Prostate gland (tissue), 2 donors: ENCODE data around the gene MNAT1. TPM values are rescaled to one million over a fixed set of nuclear protein-coding genes. Genes with fewer than 3 reads are reported as not detected.

Experiments used
- DNase-seq: peaks from one replicate; pipeline ENCODE4 v3.0.0-alpha.2; 2019; ENCODE audit warnings: low spot score
- H3K27ac ChIP-seq, 2 donors: fragments of 200-600 bp; sonication (generic); 2 replicates each; pipeline ENCODE4 v1.5.1; 2017 to 2019
- H3K27me3 ChIP-seq: fragments of 200-600 bp; sonication (generic); replicated peaks from 2 replicates; pipeline ENCODE4 v1.5.1; 2019; ENCODE audit not compliant: insufficient read depth
- H3K36me3 ChIP-seq, 2 donors: fragments of 200-600 bp; sonication (generic); 1 replicate in 1 of 2; 2 replicates in 1 of 2; pipeline versions ENCODE4 v1.5.1 to v1.8.1; 2017 to 2019
- H3K4me1 ChIP-seq: fragments of 200-600 bp; sonication (generic); replicated peaks from 2 replicates; pipeline ENCODE4 v1.5.1; 2019
- H3K4me3 ChIP-seq, 2 donors: fragments of 200-600 bp; sonication (generic); 2 replicates each; pipeline ENCODE4 v1.5.1; 2017 to 2019
- H3K9me3 ChIP-seq: fragments of 200-600 bp; sonication (generic); 2 replicates; pipeline ENCODE4 v1.5.1; 2017
- POLR2A ChIP-seq: fragments of 450-650 bp; IDR thresholded peaks from one replicate; pipeline ENCODE4 v1.6.1; 2016; ENCODE audit warnings: antibody characterized with exemption, mild to moderate bottlenecking
- POLR2AphosphoS5 ChIP-seq: sonication (generic); formaldehyde crosslinking; IDR thresholded peaks from one replicate; pipeline ENCODE4 v1.6.1; 2017; ENCODE audit warnings: antibody characterized with exemption
- WGBS: methylation state at CpG from one replicate; pipeline ENCODE4 v1.1.5; 2018; 5-methylcytosine and 5-hydroxymethylcytosine counted together
- intact Hi-C: fragments of 100-400 bp; cut with DNase I; formaldehyde crosslinking; loops from one replicate; pipeline ENCODE4 v1.14.2; 2022
- total RNA-seq, 2 donors: library from RNA; depleted of rRNA; stranded (reverse); fragments of >200 nt; gene quantifications; one replicate each; pipeline ENCODE4 v1.1.0, GENCODE V29; 2016
- TF ChIP-seq, protein P1 (sequence below), 4 experiments: fragments of 200-600 bp in 2 of 4; fragments of 450-650 bp in 2 of 4; sonication (generic) in 2 of 4; IDR thresholded peaks; 1 replicate in 3 of 4; 2 replicates in 1 of 4; pipeline ENCODE4 v1.5.1; 2016 to 2019; ENCODE audit warnings: antibody characterized with exemption in 4 of 4, mild to moderate bottlenecking in 2 of 4, moderate library complexity in 2 of 4

MNAT1 gene
- total RNA-seq, 2 donors from 2014 or later = 16.1 to 62.9 TPM

DNA sequence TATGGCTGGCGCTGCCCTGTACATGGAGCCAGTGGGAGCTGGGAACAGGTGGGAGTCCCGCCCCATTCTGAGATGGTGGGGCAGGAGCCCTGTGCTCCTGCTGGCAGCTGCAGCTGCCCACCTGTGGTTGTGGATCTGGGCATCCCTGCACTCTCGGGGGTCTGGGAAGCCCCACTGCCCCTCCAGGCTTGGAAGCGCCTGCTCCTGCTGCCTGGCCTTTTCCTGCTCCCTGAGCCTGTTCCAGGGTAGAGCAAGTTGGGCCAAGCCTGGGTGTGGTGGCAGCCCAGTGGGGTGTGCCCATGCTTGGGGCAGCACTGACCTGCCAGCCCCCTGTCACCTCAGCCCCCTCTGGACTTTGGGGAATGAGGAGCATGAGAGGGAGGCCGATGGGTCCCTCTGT lies 104.0 kb downstream of the MNAT1 start:
- Histone ChIP-seq H3K27ac (no peak overlapping the region), H3K27me3 (no peaks in the 10 kb centered on the region), H3K36me3 (no peaks in the 10 kb centered on the region), H3K4me3 (no peak overlapping the region), H3K9me3 (no peaks in the 10 kb centered on the region), H3K4me1 (no peaks in the 10 kb centered on the region)
- DNase-seq = no peak
- intact Hi-C loops = no loop called here
- TF ChIP-seq POLR2A (no peak), POLR2AphosphoS5 (no peak)
- TF ChIP-seq, protein P1, sequence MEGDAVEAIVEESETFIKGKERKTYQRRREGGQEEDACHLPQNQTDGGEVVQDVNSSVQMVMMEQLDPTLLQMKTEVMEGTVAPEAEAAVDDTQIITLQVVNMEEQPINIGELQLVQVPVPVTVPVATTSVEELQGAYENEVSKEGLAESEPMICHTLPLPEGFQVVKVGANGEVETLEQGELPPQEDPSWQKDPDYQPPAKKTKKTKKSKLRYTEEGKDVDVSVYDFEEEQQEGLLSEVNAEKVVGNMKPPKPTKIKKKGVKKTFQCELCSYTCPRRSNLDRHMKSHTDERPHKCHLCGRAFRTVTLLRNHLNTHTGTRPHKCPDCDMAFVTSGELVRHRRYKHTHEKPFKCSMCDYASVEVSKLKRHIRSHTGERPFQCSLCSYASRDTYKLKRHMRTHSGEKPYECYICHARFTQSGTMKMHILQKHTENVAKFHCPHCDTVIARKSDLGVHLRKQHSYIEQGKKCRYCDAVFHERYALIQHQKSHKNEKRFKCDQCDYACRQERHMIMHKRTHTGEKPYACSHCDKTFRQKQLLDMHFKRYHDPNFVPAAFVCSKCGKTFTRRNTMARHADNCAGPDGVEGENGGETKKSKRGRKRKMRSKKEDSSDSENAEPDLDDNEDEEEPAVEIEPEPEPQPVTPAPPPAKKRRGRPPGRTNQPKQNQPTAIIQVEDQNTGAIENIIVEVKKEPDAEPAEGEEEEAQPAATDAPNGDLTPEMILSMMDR (IDR thresholded peaks at IDR 0.05) = no peak
- 98% methylated on average over 5 of the region's 5 CpGs for WGBS

DNA sequence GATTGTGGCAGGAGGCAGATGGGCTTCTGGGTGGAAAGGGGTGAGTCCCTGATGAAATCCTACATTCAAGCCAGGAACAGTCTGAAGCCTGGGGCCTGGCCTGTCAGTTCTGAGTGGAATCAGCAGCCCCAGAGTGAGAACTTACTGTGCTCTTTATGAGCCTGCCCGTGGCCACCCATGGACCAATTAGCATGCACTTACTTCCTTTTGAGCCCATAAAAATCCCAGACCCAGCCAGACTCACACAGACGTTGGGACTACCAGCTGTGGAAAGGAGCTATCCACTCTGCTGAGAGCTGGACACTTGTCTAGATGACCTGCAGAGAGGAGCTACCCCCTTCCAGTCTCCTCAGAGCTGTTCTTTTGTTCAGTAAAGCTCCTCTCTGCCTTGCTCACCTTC lies 104.5 kb downstream of the MNAT1 start:
- H3K36me3 ChIP-seq = no peaks in the 10 kb centered on the region
- no peaks in the 10 kb centered on the region for H3K9me3 ChIP-seq
- no peak for TF ChIP-seq POLR2AphosphoS5
- TF ChIP-seq POLR2A = no peak
- TF ChIP-seq, protein P1 (IDR thresholded peaks at IDR 0.05) = no peak
- intact Hi-C loops = no loop called here
- no peaks in the 10 kb centered on the region for H3K4me1 ChIP-seq
- no peak for DNase-seq
- no peak overlapping the region for H3K4me3 ChIP-seq
- 56% methylated on average over 2 of the region's 2 CpGs for WGBS
- H3K27ac ChIP-seq = no peak overlapping the region
- no peaks in the 10 kb centered on the region for H3K27me3 ChIP-seq

DNA sequence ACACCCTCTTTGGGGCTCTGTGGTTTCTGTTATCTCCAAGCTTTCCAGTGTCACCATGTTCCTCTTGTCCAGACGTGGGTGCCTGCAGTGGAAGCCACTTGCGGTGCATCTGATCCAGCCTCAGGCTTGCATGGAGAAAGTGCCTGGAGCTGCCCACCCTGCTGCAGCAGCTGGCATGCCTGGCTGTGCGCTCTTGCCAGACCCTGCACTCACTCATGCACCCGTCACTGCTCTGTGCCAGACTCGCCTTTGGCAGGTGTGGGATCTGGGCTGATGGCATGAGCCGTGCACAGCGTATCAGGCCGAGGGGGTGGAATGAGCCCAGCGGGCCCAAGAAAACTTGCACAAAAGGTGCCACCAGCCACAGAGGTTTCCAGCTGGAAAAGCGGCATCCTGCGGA lies 105.1 kb downstream of the MNAT1 start:
- intact Hi-C loops = no loop called here
- DNase-seq = no peak
- 93% methylated on average over 11 of the region's 11 CpGs for WGBS
- Histone ChIP-seq H3K4me3 (no peak overlapping the region), H3K9me3 (no peaks in the 10 kb centered on the region), H3K4me1 (no peaks in the 10 kb centered on the region), H3K36me3 (no peaks in the 10 kb centered on the region), H3K27ac (no peak overlapping the region), H3K27me3 (no peaks in the 10 kb centered on the region)
- TF ChIP-seq, protein P1 (IDR thresholded peaks at IDR 0.05) = no peak
- TF ChIP-seq POLR2A (no peak), POLR2AphosphoS5 (no peak)

DNA sequence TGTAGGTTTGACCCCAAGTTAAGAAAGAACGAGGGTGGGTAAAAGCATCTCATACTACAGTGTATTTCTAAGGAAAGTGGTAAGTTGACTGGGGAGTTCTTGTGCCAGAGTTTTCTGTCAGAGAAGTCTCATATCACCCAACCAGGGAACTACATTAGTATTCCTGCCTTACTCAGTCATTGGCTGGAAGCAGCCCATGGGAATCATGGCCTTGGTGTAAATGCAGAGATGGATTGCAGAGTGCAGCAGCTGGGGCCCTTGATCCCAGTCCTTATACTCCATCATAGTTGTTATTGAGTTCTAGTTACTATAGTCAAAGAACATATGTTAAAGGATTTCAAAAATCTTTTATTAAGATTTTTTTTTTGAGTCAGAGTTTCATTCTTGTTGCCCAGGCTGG lies 105.8 kb downstream of the MNAT1 start:
- whole genome bisulfite sequencing = 88% methylated on average over 1 of the region's 1 CpG
- Histone ChIP-seq H3K4me1 (no peaks in the 10 kb centered on the region), H3K4me3 (no peak overlapping the region), H3K27me3 (no peaks in the 10 kb centered on the region), H3K36me3 (no peaks in the 10 kb centered on the region), H3K27ac (no peak overlapping the region), H3K9me3 (no peaks in the 10 kb centered on the region)
- intact Hi-C loops = no loop called here
- TF ChIP-seq POLR2A (no peak), POLR2AphosphoS5 (no peak)
- TF ChIP-seq, protein P1 (IDR thresholded peaks at IDR 0.05) = no peak
- no peak for DNase-seq

DNA sequence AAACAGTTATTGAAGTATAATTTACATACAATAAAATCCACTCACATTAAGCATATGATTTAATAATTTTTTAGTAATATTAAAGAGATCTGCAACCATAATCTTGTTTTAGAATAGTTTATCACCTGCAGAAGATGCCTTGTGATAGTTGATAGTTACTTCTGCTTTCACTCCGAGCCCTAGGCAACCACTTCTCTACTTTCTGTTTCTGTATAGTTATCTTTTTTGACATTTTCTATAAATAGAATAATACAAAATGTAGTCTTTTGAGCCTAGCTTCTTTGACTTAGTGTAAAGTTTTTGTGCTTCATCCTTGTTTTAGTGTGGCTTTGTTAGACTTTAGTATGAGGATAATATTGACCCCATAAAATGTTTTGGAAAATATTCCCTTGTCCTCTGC lies 111.0 kb downstream of the MNAT1 start:
- DNase-seq = no peak
- TF ChIP-seq, protein P1 (IDR thresholded peaks at IDR 0.05) = no peak
- no peak for TF ChIP-seq POLR2A
- no peak for TF ChIP-seq POLR2AphosphoS5
- no peaks in the 10 kb centered on the region for H3K9me3 ChIP-seq
- H3K27ac ChIP-seq = no peak overlapping the region
- H3K36me3 ChIP-seq = no peaks in the 10 kb centered on the region
- H3K4me3 ChIP-seq = no peak overlapping the region
- no peaks in the 10 kb centered on the region for H3K4me1 ChIP-seq
- 49% methylated on average over 1 of the region's 1 CpG for WGBS
- intact Hi-C loops = no loop called here
- H3K27me3 ChIP-seq = no peaks in the 10 kb centered on the region
